ENCODE results near the gene PHLDB1.
A peak's percentile ranks its signal among the peaks of the same experiment; 100 is the strongest.

The PHLDB1 gene

DNA sequence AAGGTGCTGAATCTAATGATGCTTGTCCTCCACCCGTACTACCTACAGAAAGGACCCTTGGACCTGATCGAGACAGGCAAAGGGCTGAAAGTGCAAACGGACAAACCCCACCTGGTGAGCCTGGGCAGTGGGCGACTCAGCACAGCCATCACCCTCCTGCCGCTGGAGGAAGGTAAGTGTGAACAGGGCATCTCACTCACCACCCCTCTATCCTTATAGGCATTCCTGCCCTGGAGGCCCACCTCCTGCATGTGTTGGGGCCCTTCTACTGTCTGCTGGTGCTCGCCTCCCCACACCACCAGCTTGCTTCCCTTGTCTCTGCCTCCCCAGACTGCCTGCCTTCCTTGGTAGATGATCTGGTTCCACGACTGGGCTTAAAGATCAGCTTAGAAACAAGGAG lies 7.1 kb downstream of the PHLDB1 start:
- no peak for TF ChIP-seq CTCF (IDR thresholded peaks at IDR 0.05; ENCODE audit: low read depth, low read length)
- no peak overlapping the region for H3K4me3 ChIP-seq (ENCODE audit: low read depth, low read length)

GRCh38 chr11:118615282-118615975 lies 8.0 kb downstream of the PHLDB1 start:
- no peak overlapping the region for H3K4me3 ChIP-seq (ENCODE audit: low read depth, low read length)
- TF ChIP-seq CTCF (IDR thresholded peaks at IDR 0.05; ENCODE audit: low read depth, low read length) = no peak

GRCh38 chr11:118615976-118616371 lies 8.6 kb downstream of the PHLDB1 start:
- TF ChIP-seq CTCF (IDR thresholded peaks at IDR 0.05; ENCODE audit: low read depth, low read length) = no peak
- no peak overlapping the region for H3K4me3 ChIP-seq (ENCODE audit: low read depth, low read length)

DNA sequence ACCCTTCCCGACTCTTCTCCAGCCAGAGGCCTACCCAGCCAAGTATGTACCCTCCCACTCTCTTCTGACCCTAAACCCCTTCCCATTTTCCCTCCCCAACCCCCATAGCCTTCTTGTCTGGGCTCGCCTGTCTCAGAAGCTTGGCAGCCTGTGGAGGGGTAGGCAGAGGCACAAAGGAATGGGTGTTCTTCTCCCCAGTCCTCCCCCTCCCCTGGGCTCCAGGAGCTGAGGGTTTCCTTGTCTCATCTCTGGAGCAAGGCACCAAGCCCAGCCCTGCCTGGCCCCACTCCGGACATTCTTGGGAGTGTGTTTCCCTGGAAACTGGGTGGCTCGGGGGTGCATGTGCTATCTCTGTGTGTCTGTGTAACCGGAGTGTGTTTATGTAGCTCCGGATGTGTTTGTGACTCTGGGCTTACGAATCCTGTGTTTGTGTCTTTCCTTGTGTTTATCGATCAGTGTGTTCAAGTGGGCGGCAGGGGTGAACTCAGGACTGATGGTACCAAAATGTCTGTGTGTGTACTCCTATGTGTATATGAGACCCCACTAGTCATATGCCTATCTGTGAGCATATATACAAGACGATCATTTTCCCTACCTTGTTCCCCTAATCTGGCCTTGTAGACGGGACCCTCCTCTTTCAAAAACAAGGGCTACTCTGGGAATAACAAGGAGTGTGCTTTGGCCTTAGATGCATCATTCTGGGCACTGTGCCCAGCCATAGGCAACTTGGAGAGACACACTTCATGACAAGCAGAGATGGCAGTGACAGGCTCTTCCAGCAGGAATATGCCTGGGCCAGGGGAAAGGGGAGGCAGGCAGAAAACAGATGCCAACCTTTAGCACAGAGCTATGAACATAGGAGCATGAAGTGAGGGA lies 10.9 kb downstream of the PHLDB1 start:
- H3K4me3 ChIP-seq (ENCODE audit: low read depth, low read length) = peak overlapping the region; percentile 34
- no peak for TF ChIP-seq CTCF (IDR thresholded peaks at IDR 0.05; ENCODE audit: low read depth, low read length)

GRCh38 chr11:118618991-118619375 lies 11.6 kb downstream of the PHLDB1 start:
- TF ChIP-seq CTCF (IDR thresholded peaks at IDR 0.05; ENCODE audit: low read depth, low read length) = no peak
- peak overlapping the region; percentile 14 for H3K4me3 ChIP-seq (ENCODE audit: low read depth, low read length)

GRCh38 chr11:118619444-118620197 lies 12.2 kb downstream of the PHLDB1 start:
- peak overlapping the region; percentile 10 for H3K4me3 ChIP-seq (ENCODE audit: low read depth, low read length)
- no peak for TF ChIP-seq CTCF (IDR thresholded peaks at IDR 0.05; ENCODE audit: low read depth, low read length)
